Activated CD4-positive, alpha-beta T cell treated with anti-CD3 and anti-CD28 coated beads, Interleukin-2, Interleukin-4, amounts not matched to agents 100 ng/mL and 50 ng/mL, durations not matched to agents 16 hours and 8 hours (primary cell): ENCODE measurements around the gene GALNT15.

ENCODE experiments used
- DNase-seq: peaks from one replicate; pipeline ENCODE4 v3.0.0-alpha.2; 2020; ENCODE audit warnings: low spot score

GALNT15 gene

GRCh38 chr3:16187213-16187790 is 12.8 kb downstream of the GALNT15 start:
- DNase-seq: no peak

GRCh38 chr3:16188071-16188470 is 13.6 kb downstream of the GALNT15 start:
- no peak for DNase-seq

- DNase-seq: no peak
Observed at GRCh38 chr3:16189201-16189600, 14.7 kb downstream of the GALNT15 start.

GRCh38 chr3:16190704-16191103 is 16.2 kb downstream of the GALNT15 start:
- DNase-seq: no peak

GRCh38 chr3:16191591-16191990 is 17.1 kb downstream of the GALNT15 start:
- no peak for DNase-seq

DNA sequence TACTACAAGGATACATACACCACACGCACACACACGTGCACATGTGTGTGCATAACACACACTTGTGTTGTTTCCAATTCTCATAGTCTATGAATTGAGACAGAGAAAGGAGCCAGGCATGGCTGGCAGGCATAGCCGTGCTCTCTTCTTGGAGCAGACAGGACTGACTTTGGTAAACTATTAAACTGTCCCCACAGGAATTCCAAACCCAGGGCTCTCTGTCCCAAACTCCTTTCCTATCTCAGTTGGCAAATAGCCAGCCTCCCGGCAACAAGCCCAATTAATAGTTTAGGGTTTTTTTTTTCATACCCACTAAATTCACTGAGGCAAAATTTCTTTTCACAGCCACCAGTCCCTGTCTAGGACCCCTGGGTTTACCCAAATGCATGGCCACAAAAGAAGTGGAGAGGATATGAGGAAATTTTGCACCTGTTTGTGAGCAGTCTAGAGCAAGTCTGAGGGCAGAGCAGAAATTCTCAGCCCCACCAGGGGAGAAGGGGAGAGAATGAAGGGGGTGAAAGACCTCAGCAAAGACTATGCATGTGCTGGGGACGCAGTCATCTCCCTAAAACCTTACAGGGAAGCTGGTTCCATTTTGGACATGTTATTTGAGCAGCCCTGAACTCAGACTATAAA is 17.8 kb downstream of the GALNT15 start:
- DNase-seq: no peak

GRCh38 chr3:16198427-16198826 is 23.9 kb downstream of the GALNT15 start:
- DNase-seq: no peak

DNA sequence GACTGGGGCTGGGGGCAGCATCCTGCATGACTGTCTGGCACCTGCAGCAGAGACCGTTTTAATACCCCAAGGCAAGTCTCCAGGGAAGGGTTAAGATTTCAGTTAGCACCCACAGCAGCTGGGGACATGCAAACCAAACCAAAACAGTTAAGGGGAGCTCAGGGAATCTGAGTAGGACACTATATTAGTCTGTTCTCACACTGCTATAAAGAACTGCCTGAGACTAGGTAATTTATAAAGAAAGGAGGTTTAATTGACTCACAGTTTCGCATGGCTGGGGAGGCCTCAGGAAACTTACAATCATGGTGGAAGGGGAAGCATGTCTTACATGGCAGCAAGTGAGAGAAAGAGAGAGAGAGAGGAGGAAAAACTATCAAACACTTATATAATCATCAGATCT is 25.3 kb downstream of the GALNT15 start:
- DNase-seq: no peak

DNA sequence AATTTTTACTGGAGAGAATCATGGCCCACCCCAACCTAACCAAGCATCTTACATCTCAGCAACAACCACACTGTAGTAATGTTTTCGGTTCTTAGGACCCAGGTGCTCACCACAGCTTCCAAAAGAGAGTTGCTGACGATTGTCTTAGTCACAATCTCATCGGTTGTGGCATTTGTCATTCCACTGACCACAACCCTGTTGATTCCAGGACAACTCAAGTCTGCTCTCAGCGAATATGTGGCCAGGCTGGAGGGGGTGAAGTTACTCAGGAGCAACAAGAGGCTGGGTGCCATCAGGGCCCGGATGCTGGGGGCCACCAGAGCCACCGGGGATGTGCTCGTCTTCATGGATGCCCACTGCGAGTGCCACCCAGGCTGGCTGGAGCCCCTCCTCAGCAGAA is 25.9 kb downstream of the GALNT15 start:
- peak; percentile 35 for DNase-seq

DNA sequence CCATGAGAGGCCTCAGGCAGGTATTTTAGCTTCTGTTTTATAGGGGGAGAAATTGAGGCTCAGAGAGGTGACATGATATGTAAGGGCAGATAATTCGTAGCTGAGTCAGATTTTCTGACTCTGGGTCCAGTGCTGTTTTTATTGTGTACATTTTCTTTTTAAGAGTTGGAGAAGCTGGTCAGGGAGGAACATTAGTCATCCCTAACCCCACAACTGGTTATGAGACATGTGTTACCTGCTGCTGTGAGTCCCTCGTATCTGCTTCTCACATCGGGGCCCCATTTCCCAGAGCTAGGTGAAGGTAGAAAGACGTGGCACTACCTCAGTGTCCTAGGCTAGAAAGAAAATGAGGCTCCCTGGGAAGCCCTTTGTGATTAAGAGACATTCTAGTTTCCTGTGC is 28.6 kb downstream of the GALNT15 start:
- DNase-seq: peak; percentile 34

DNA sequence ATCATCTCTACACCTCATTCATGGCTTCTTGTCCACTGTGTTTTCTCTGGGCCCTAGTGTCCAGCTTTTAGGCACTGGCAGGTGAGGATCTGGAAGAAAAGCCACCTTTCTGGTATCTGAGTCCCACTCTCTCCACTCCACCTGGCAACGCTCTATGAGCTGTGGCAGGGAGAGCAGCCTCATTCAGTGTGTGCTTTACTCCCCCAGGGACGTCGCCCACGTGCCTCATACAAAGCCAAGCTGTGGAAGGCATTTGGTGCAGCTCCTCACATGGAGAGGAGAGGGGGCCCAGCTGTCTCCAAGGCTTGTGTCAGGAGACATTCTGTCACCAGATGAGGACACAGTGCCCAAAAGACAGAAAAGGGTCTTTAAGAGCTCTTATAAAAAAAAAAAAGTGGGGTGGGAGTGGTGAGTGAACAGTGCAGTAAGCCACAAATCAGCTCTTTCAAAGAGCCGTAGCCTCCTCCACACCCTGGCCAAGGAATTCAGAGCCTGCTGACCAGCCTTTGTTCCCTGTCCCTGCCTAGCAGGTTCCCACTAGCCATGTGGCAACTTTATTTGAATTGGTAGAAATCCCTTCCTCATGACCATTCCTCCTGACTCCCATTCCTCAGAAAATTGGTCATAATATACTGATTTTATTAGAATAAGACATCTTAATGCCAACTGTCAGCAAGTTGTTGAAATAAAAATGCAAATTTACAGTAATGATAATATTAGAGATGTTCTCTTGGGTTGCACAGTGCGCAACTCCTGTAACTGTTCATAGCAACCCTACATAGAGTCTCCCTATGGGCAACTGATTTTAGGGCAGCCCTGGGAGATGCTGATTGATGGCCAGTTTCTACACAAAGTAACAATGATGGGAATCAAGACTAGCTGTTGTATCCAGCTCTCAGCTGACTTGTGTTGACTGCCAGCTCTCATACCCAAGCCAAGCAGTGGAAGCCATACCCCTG is 29.5 kb downstream of the GALNT15 start:
- DNase-seq: no peak

DNA sequence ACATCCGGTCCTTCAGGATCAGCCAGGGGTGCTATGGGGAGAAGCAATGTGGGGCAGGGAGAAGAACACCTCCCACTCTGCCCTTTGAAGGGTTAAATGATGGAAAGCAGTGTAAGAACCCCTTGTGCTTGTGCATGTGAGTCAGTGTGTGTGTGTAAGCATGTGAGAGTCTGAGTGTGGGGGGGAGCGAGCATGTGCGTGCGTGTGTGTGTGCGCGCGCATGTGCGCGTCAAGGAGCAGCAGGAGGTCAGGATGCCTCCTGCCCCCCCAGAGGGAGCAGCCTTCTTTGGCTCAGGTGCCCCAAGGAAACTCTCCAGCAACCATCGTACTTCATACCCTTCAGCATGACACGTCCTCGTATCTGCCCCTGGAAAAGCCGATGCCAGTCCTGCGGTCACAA is 30.3 kb downstream of the GALNT15 start:
- no peak for DNase-seq

DNA sequence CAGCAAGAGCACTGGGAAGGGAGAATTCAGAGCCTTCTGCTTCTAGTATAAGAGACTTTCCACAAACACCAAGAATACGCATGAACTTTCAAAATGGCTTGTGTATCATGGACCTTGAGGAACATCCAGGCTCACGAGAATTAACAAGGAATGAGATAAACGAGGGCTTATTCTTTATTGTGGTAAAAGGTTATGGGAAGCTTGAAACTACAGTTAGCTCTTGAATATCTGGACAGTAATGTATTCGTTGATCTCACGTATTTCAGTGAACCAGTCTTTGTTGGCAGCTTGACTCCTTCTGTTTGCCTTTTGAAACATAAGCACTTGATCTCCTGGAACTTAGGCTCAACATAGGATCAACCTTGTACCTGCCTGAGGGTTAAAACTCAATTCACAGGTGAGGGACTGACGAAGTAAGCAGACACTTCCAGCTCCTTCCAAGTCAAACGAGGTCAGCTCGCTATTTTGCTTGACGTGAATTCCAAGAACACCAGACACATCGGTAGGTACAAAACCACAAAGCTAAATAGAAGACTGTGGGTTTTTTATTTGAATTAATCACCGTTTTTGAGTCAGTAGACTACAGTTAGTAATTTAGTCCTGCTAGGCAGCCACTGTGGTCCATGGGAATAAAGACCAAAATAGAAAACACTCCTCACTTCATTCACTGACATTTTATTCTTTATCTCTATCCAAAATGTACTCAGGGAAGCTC is 30.8 kb downstream of the GALNT15 start:
- no peak for DNase-seq

GRCh38 chr3:16207031-16207430 is 32.6 kb downstream of the GALNT15 start:
- no peak for DNase-seq

GRCh38 chr3:16211176-16211904 is 36.9 kb downstream of the GALNT15 start:
- no peak for DNase-seq

GRCh38 chr3:16214366-16214765 is 39.9 kb downstream of the GALNT15 start:
- no peak for DNase-seq

GRCh38 chr3:16216373-16216935 is 42.0 kb downstream of the GALNT15 start:
- no peak for DNase-seq

GRCh38 chr3:16219777-16220176 is 45.3 kb downstream of the GALNT15 start:
- no peak for DNase-seq

- no peak for DNase-seq
Observed at GRCh38 chr3:16221990-16222389, 47.5 kb downstream of the GALNT15 start.

GRCh38 chr3:16222547-16222946 is 48.1 kb downstream of the GALNT15 start:
- no peak for DNase-seq

DNA sequence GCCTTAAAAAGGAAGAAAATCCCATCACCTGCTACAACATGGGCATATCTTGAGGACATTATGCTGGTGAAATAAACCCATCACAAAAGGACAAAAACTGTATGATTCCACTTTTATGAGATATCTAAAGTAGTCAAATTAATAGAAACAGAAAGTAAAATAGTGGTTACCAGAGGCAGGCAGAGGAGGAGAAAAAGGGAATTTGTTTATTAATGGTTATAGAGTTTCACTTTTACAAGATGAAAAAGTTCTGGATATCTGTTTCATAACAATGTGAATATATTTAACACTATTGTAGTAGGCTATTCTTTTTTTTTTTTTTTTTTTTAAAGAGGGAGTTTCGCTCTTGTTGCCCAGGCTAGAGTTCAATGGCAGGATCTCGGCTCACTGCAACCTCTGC is 49.8 kb downstream of the GALNT15 start:
- DNase-seq: no peak
